GM18520 (cell line): ENCODE results near the gene CSPG4.
A peak's percentile ranks its signal among the peaks of the same experiment; 100 is the strongest.
"Not testable (repeated sequence)": the region's sequence is repeated elsewhere in the genome, so short reads cannot be mapped to it uniquely, and the experiment has no call there.

Experiments used
- ATAC-seq: cut with Tn5 transposase; IDR thresholded peaks from one replicate; pipeline ENCODE4 v1.9.1; 2021; ENCODE audit not compliant: unreplicated experiment

The CSPG4 gene

GRCh38 chr15:75633922-75634321, 78.7 kb downstream of the CSPG4 start:
- ATAC-seq, result not testable (repeated sequence)

GRCh38 chr15:75631935-75632334, 80.7 kb downstream of the CSPG4 start:
- no peak for ATAC-seq

GRCh38 chr15:75625542-75626347, 86.9 kb downstream of the CSPG4 start, which contains the start of gene SNUPN:
Gene SNUPN, minus strand, starts transcription at chr15:75625725. Its CDS starts 4,674 bp downstream, at chr15:75621051.
- peak; percentile 67 for ATAC-seq
